GM12891 (cell line): ENCODE data around the gene STXBP6.

ENCODE experiments used
- POLR2A ChIP-seq: IDR thresholded peaks from 2 replicates; pipeline ENCODE4 v1.6.1; 2011; ENCODE audit warnings: low read depth, low read length, control low read depth
- POU2F2 ChIP-seq: IDR thresholded peaks from 2 replicates; pipeline ENCODE4 v1.6.1; 2011; ENCODE audit warnings: low read depth, mild to moderate bottlenecking, control low read depth, low read length, moderate library complexity

DNA sequence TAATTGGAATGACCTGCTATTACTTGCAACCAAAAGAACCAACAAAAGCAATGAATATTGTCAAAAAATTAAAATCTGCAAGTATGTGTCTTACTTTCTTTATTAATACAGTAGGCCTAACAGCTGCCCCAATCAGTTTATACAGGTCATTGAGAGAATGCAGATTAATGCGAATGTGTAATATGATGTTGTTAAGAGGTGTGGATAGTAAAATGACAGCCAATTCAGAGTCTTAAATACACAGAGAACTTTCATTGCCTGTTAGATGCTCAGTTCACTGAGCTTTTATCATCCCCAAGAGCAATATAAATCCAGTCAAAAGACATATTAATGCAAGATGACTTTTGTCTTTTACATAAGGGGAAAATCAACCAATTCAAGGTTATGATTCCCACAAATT, 58.7 kb downstream of the STXBP6 start:
- TF ChIP-seq POLR2A (no peak), POU2F2 (no peak)
